H1 (cell line): ENCODE results near the gene LGALS4. TPM values are rescaled to one million over a fixed set of nuclear protein-coding genes. Genes with fewer than 3 reads are reported as not detected.

Experiments used
- CEBPB ChIP-seq: IDR thresholded peaks from 2 replicates; pipeline ENCODE4 v1.6.1; 2012; ENCODE audit warnings: low read depth, low read length
- CHD7 ChIP-seq: fragments of 300-600 bp; sonication (generic); IDR thresholded peaks from 2 replicates; pipeline ENCODE4 v1.7.1; 2012; ENCODE audit warnings: low read length, moderate library complexity, mild to moderate bottlenecking, inconsistent platforms; ENCODE audit not compliant: insufficient replicate concordance
- CREB1 ChIP-seq: IDR thresholded peaks from 2 replicates; pipeline ENCODE4 v1.6.1; 2012; ENCODE audit warnings: inconsistent platforms
- E2F6 ChIP-seq: IDR thresholded peaks from 2 replicates; pipeline ENCODE4 v1.6.1; 2012; ENCODE audit warnings: inconsistent platforms
- EP300 ChIP-seq, 2 experiments: IDR thresholded peaks; 1 replicate in 1 of 2; 2 replicates in 1 of 2; pipeline ENCODE4 v1.6.1; 2011 to 2012; ENCODE audit warnings: low read depth in 2 of 2, low read length in 2 of 2, mild to moderate bottlenecking in 2 of 2, borderline replicate concordance in 1 of 2, inconsistent platforms in 1 of 2, moderate library complexity in 1 of 2
- GTF2F1 ChIP-seq: IDR thresholded peaks from 2 replicates; pipeline ENCODE4 v1.6.1; 2012; ENCODE audit warnings: low read depth, low read length, improper control_type of control experiment, borderline replicate concordance
- MAFK ChIP-seq: IDR thresholded peaks from 2 replicates; pipeline ENCODE4 v1.6.1; 2012; ENCODE audit warnings: low read depth, mild to moderate bottlenecking, improper control_type of control experiment, low read length
- NANOG ChIP-seq: IDR thresholded peaks from 2 replicates; pipeline ENCODE4 v1.6.1; 2011; ENCODE audit warnings: low read length, low read depth, mild to moderate bottlenecking, inconsistent platforms; ENCODE audit not compliant: insufficient read depth, poor library complexity, severe bottlenecking
- RAD21 ChIP-seq, 2 experiments: IDR thresholded peaks in 1 of 2; conservative IDR thresholded peaks in 1 of 2; 2 replicates each; pipeline ENCODE4 v1.6.1; 2011; ENCODE audit warnings: low read depth in 2 of 2, low read length in 2 of 2, improper control_type of control experiment in 1 of 2, inconsistent platforms in 1 of 2, mild to moderate bottlenecking in 1 of 2, moderate library complexity in 1 of 2
- SP2 ChIP-seq: IDR thresholded peaks from 2 replicates; pipeline ENCODE4 v1.6.1; 2012; ENCODE audit warnings: mild to moderate bottlenecking, low read length, inconsistent platforms
- TAF1 ChIP-seq: IDR thresholded peaks from 2 replicates; pipeline ENCODE4 v1.6.1; 2011; ENCODE audit warnings: mild to moderate bottlenecking, low read depth, low read length
- polyA plus RNA-seq, 7 experiments: library from polyadenylated mRNA; depleted of rRNA in 3 of 7; stranded (reverse) in 5 of 7; unstranded in 2 of 7; fragments of >200 nt in 5 of 7; fragments of 200-250 nt in 2 of 7; gene quantifications; 1 replicate in 5 of 7; 2 replicates in 1 of 7; 4 replicates in 1 of 7; pipeline versions ENCODE4 v1.2.1 to v1.2.3, GENCODE V29; 2011 to 2013; ENCODE audit warnings: missing spikeins in 2 of 7, mixed read lengths in 2 of 7
- total RNA-seq: library from RNA; stranded (reverse); fragmentation: NEBNext Ultra II Directional; extraction: Animal tissue kit (Norgen Biotek cat#: 25700); gene quantifications from 2 replicates; pipeline ENCODE4 v1.2.1, GENCODE V29; 2021

LGALS4 gene
- total and polyA plus RNA-seq, 2 of the 8 experiments (the other 6 are each of a cell fraction or from before 2014, with no cell fraction given), result 0.32 to 0.37 TPM

- no peak for TF ChIP-seq CHD7
- no peak for TF ChIP-seq SP2
- TF ChIP-seq CREB1, result no peak
- TF ChIP-seq NANOG, result no peak
- no peak for TF ChIP-seq CEBPB
- TF ChIP-seq GTF2F1, result no peak
- TF ChIP-seq EP300 (IDR thresholded peaks at IDR 0.05; ENCODE audit: borderline replicate concordance in 1 of 2, low read depth in 2 of 2, low read length in 2 of 2), result no peak
- no peak for TF ChIP-seq RAD21 (IDR thresholded peaks at IDR 0.05 in 1 of 2, conservative IDR thresholded peaks at IDR 0.05 in 1 of 2; ENCODE audit: low read depth in 2 of 2, low read length in 2 of 2)
- TF ChIP-seq TAF1, result no peak
- no peak for TF ChIP-seq E2F6
- no peak for TF ChIP-seq MAFK
Measured at GRCh38 chr19:38834590-38834989, 21.8 kb upstream of the LGALS4 start (continued).
